Mesenchymal stem cell (in vitro differentiated cells and primary cell): Measurements from ENCODE around the gene AGAP2.

Experiments used
- DNase-seq: peaks from one replicate; pipeline ENCODE4 v3.0.0-alpha.2; 2013
- H2AFZ ChIP-seq: one replicate; pipeline ENCODE4 v1.6.1; 2013; ENCODE audit warnings: low read depth, mild to moderate bottlenecking, control low read depth, inconsistent platforms, low read length, moderate library complexity
- H2AK5ac ChIP-seq: 2 replicates; pipeline ENCODE4 v1.6.1; 2013; ENCODE audit warnings: low read length, moderate library complexity, mild to moderate bottlenecking, inconsistent platforms; ENCODE audit not compliant: severe bottlenecking
- H2BK120ac ChIP-seq: one replicate; pipeline ENCODE4 v1.6.1; 2013; ENCODE audit warnings: low read depth, mild to moderate bottlenecking, inconsistent platforms, low read length, moderate library complexity
- H2BK12ac ChIP-seq, 2 experiments: one replicate each; pipeline ENCODE4 v1.6.1; 2013; ENCODE audit warnings: inconsistent platforms in 2 of 2, low read length in 2 of 2, mild to moderate bottlenecking in 2 of 2, moderate library complexity in 2 of 2, control low read depth in 1 of 2
- H2BK15ac ChIP-seq: one replicate; pipeline ENCODE4 v1.6.1; 2013; ENCODE audit warnings: mild to moderate bottlenecking, low read depth, inconsistent platforms; ENCODE audit not compliant: poor library complexity, severe bottlenecking
- H2BK5ac ChIP-seq: 2 replicates; pipeline ENCODE4 v1.6.1; 2013; ENCODE audit warnings: low read depth, mild to moderate bottlenecking, low read length, control low read depth, inconsistent platforms; ENCODE audit not compliant: poor library complexity, severe bottlenecking
- H3K14ac ChIP-seq, 2 experiments: one replicate each; pipeline ENCODE4 v1.6.1; 2013; ENCODE audit warnings: inconsistent platforms in 2 of 2, low read length in 2 of 2, control low read depth in 1 of 2, mild to moderate bottlenecking in 1 of 2, moderate library complexity in 1 of 2
- H3K18ac ChIP-seq, 2 experiments: one replicate each; pipeline ENCODE4 v1.6.1; 2013; ENCODE audit warnings: inconsistent platforms in 2 of 2, low read length in 2 of 2, control low read depth in 1 of 2, low read depth in 1 of 2, mild to moderate bottlenecking in 1 of 2
- H3K23ac ChIP-seq, 2 experiments: one replicate each; pipeline ENCODE4 v1.6.1; 2013; ENCODE audit warnings: inconsistent platforms in 2 of 2, low read length in 2 of 2, mild to moderate bottlenecking in 2 of 2, moderate library complexity in 2 of 2, control low read depth in 1 of 2
- H3K27ac ChIP-seq: 2 replicates; pipeline ENCODE4 v1.5.1; 2013; ENCODE audit warnings: mild to moderate bottlenecking, moderate library complexity, low read length, control low read depth, inconsistent platforms; ENCODE audit not compliant: poor library complexity, severe bottlenecking
- H3K27me3 ChIP-seq, 2 experiments: 2 replicates each; pipeline versions ENCODE4 v1.6.1 to v1.7.0; 2013; ENCODE audit warnings: low read length in 2 of 2, mild to moderate bottlenecking in 2 of 2, moderate library complexity in 2 of 2, control low read depth in 1 of 2, inconsistent platforms in 1 of 2; ENCODE audit not compliant: control insufficient read depth in 1 of 2, insufficient read depth in 1 of 2
- H3K36me3 ChIP-seq, 2 experiments: 2 replicates each; pipeline versions ENCODE4 v1.6.1 to v1.7.0; 2013; ENCODE audit warnings: low read length in 2 of 2, control low read depth in 1 of 2, inconsistent platforms in 1 of 2, low read depth in 1 of 2, mild to moderate bottlenecking in 1 of 2; ENCODE audit not compliant: insufficient read depth in 2 of 2, control insufficient read depth in 1 of 2
- H3K4ac ChIP-seq, 2 experiments: one replicate each; pipeline ENCODE4 v1.6.1; 2013; ENCODE audit warnings: inconsistent platforms in 2 of 2, low read length in 2 of 2, mild to moderate bottlenecking in 2 of 2, moderate library complexity in 2 of 2, control low read depth in 1 of 2, low read depth in 1 of 2
- H3K4me1 ChIP-seq: 2 replicates; pipeline ENCODE4 v1.6.1; 2013; ENCODE audit warnings: low read depth, low read length, control low read depth; ENCODE audit not compliant: control insufficient read depth, insufficient read depth
- H3K4me2 ChIP-seq: 2 replicates; pipeline ENCODE4 v1.6.1; 2013; ENCODE audit warnings: low read length, mild to moderate bottlenecking, inconsistent platforms; ENCODE audit not compliant: poor library complexity, severe bottlenecking
- H3K4me3 ChIP-seq, 2 experiments: 2 replicates each; pipeline versions ENCODE4 v1.5.1 to v1.7.0; 2013; ENCODE audit warnings: low read length in 2 of 2, mild to moderate bottlenecking in 2 of 2, control low read depth in 1 of 2, low read depth in 1 of 2; ENCODE audit not compliant: insufficient read depth in 1 of 2
- H3K79me1 ChIP-seq: replicated peaks from 2 replicates; pipeline ENCODE4 v1.6.1; 2013; ENCODE audit warnings: mild to moderate bottlenecking, control low read depth, low read length, inconsistent platforms; ENCODE audit not compliant: poor library complexity, severe bottlenecking
- H3K9ac ChIP-seq: 2 replicates; pipeline ENCODE4 v1.7.0; 2013; ENCODE audit warnings: mild to moderate bottlenecking, low read length, moderate library complexity
- H3K9me3 ChIP-seq: 2 replicates; pipeline ENCODE4 v1.7.0; 2013; ENCODE audit warnings: mild to moderate bottlenecking, low read length; ENCODE audit not compliant: control insufficient read depth
- H4K8ac ChIP-seq: one replicate; pipeline ENCODE4 v1.6.1; 2013; ENCODE audit warnings: inconsistent platforms, mild to moderate bottlenecking, low read length, moderate library complexity
- H4K91ac ChIP-seq: one replicate; pipeline ENCODE4 v1.6.1; 2013; ENCODE audit warnings: mild to moderate bottlenecking, low read length, inconsistent platforms
- WGBS: methylation state at CpG from one replicate; pipeline ENCODE4 v1.1.7; 2013; ENCODE audit warnings: mixed read lengths; 5-methylcytosine and 5-hydroxymethylcytosine counted together

AGAP2 gene

DNA sequence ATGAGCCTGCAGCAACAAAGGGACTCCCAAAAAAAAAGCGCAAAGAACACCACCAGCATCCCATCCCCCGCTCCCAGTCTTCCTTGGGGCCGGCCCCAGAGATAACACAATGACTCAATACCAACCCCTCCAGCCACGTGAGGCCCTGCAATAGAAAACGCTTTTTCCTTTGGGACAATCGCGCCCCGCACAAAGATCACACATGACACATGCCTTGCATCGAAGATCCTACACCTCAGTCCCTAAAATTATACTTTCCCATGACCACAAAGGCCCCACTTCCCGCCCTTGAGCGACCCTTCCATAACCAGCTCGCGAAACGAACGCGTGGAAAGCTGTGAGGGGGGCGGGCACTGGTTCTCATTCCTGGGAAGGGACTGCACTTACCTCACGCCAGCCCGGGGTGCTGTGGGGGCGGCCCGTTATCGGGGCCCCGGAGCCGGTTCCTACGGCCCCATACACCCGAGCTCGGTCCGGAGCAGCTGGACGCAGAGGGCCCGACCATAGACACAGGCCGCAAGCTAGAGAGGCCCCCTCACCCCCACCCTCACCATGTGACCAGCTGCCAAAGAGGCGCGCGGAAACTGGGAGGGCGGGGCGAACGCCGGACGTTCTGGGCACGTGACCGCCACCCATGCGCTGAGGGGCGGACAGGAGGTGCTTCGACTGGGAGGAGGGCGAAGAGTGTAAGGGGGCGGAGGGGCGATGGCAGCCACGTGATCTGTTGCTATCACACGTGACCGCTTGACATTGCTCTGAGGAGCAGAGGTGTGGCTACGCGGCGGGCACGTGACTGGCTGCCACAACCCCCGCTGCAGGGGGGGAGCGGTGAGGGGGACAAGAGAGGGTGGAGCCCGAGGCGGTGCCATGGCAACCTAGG is 13.5 kb upstream of the AGAP2 start, which contains the start of gene CDK4:
CDK4 (minus strand) TSS at position 523 of the 880 bp plus-strand sequence. CDS start 593 bp downstream, outside the sequence.
- H2AK5ac ChIP-seq, result peak within 1 kb of the TSS; percentile 15
- H2BK120ac ChIP-seq, result peak within 1 kb of the TSS; percentile 74
- peaks cover 21% of the 10 kb centered on the region for H3K4me1 ChIP-seq
- peak; percentile 100 for DNase-seq
- peaks cover 11% of the 10 kb centered on the region for H3K79me1 ChIP-seq
- peak within 1 kb of the TSS; percentile 98 for H3K9ac ChIP-seq
- peak within 1 kb of the TSS; percentile 62 to 95 for H3K4ac ChIP-seq
- H2BK5ac ChIP-seq, result peak within 1 kb of the TSS; percentile 71
- peaks cover 22 to 40% of the 10 kb centered on the region in 2 experiments for H3K36me3 ChIP-seq
- WGBS, result 1% methylated on average over 52 of the region's 58 CpGs
- H3K18ac ChIP-seq, result peak within 1 kb of the TSS; percentile 91 to 93
- peak within 1 kb of the TSS; percentile 76 for H3K4me2 ChIP-seq
- H2BK15ac ChIP-seq, result peak within 1 kb of the TSS; percentile 39
- peak within 1 kb of the TSS in 1 of 2 experiments; percentile 68 for H3K14ac ChIP-seq
- peak within 1 kb of the TSS; percentile 50 to 81 for H2BK12ac ChIP-seq
- H4K91ac ChIP-seq, result peak within 1 kb of the TSS; percentile 85
- peak within 1 kb of the TSS; percentile 78 for H4K8ac ChIP-seq
- H3K27me3 ChIP-seq, result peaks cover 11 to 23% of the 10 kb centered on the region in 2 experiments
- H3K9me3 ChIP-seq, result no peaks in the 10 kb centered on the region
- peak within 1 kb of the TSS in 1 of 2 experiments; percentile 36 for H3K23ac ChIP-seq
- peak within 1 kb of the TSS; percentile 49 for H2AFZ ChIP-seq
- peak within 1 kb of the TSS; percentile 77 for H3K27ac ChIP-seq
- peak within 1 kb of the TSS; percentile 70 to 89 for H3K4me3 ChIP-seq

DNA sequence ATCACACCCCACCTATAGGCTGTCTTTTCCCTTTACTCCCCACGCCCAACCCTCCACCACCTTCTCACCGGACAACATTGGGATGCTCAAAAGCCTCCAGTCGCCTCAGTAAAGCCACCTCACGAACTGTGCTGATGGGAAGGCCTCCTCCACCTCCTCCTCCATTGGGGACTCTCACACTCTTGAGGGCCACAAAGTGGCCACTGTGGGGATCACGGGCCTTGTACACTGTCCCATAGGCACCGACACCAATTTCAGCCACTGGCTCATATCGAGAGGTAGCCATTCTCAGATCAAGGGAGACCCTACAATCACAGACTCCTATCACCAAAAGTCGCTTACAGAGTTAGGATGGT is 12.9 kb upstream of the AGAP2 start:
- 14% methylated on average over 8 of the region's 8 CpGs for WGBS
- H3K23ac ChIP-seq, result peak overlapping the region in 1 of 2 experiments; percentile 16
- peaks cover 26 to 46% of the 10 kb centered on the region in 2 experiments for H3K36me3 ChIP-seq
- H3K9ac ChIP-seq, result peak overlapping the region; percentile 98
- peak overlapping the region in 1 of 2 experiments; percentile 89 for H3K4ac ChIP-seq
- peaks cover 17% of the 10 kb centered on the region for H3K4me1 ChIP-seq
- no peak overlapping the region for H2AFZ ChIP-seq
- H3K9me3 ChIP-seq, result no peaks in the 10 kb centered on the region
- H3K14ac ChIP-seq, result peak overlapping the region in 1 of 2 experiments; percentile 68
- H4K91ac ChIP-seq, result peak overlapping the region; percentile 85
- peak overlapping the region; percentile 70 to 89 for H3K4me3 ChIP-seq
- no peak overlapping the region for H2BK5ac ChIP-seq
- H2BK12ac ChIP-seq, result peak overlapping the region; percentile 50 to 75
- no peak overlapping the region for H2BK120ac ChIP-seq
- peak overlapping the region; percentile 55 to 74 for H3K18ac ChIP-seq
- H3K27me3 ChIP-seq, result peaks cover 6 to 18% of the 10 kb centered on the region in 2 experiments
- H2AK5ac ChIP-seq, result peak overlapping the region; percentile 15
- H2BK15ac ChIP-seq, result no peak overlapping the region
- H3K27ac ChIP-seq, result peak overlapping the region; percentile 77
- H3K4me2 ChIP-seq, result peak overlapping the region; percentile 73
- H4K8ac ChIP-seq, result peak overlapping the region; percentile 77
- no peak for DNase-seq
- H3K79me1 ChIP-seq, result peaks cover 11% of the 10 kb centered on the region

- Histone ChIP-seq H2BK5ac (no peak overlapping the region), H3K23ac (peak overlapping the region in 1 of 2 experiments; percentile 16), H2BK12ac (peak overlapping the region in 1 of 2 experiments; percentile 50), H2AFZ (no peak overlapping the region), H3K4ac (peak overlapping the region in 1 of 2 experiments; percentile 89), H4K8ac (no peak overlapping the region), H3K36me3 (peaks cover 27 to 52% of the 10 kb centered on the region in 2 experiments), H3K4me3 (peak overlapping the region; percentile 70 to 89), H2BK15ac (no peak overlapping the region), H4K91ac (peak overlapping the region; percentile 1), H3K79me1 (peaks cover 11% of the 10 kb centered on the region), H3K9ac (peak overlapping the region; percentile 98), H3K9me3 (no peaks in the 10 kb centered on the region), H3K27me3 (peaks cover 0 to 12% of the 10 kb centered on the region in 2 experiments), H2AK5ac (peak overlapping the region; percentile 15), H3K27ac (peak overlapping the region; percentile 77), H3K14ac (peak overlapping the region in 1 of 2 experiments; percentile 68), H3K4me2 (peak overlapping the region; percentile 73), H2BK120ac (no peak overlapping the region), H3K18ac (no peak overlapping the region), H3K4me1 (peaks cover 15% of the 10 kb centered on the region)
- no peak for DNase-seq
- 97% methylated on average over 15 of the region's 15 CpGs for WGBS
Measured at GRCh38 chr12:57750561-57751431, 12.3 kb upstream of the AGAP2 start.
